ENCODE results near the gene RGS2. TPM values are rescaled to one million over a fixed set of nuclear protein-coding genes. Genes with fewer than 3 reads are reported as not detected.

RGS2 gene, protein sequence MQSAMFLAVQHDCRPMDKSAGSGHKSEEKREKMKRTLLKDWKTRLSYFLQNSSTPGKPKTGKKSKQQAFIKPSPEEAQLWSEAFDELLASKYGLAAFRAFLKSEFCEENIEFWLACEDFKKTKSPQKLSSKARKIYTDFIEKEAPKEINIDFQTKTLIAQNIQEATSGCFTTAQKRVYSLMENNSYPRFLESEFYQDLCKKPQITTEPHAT
- 63.8 TPM for total RNA-seq
- long read RNA-seq, transcript RGS2-201 (5 exons, 1,354 nt), result major isoform, 13 of 15 reads
- long read RNA-seq, partial matches to known transcripts, result 2 of 15 reads
- long read RNA-seq, other reads (novel, unspliced or antisense), result 0 of 15 reads

DNA sequence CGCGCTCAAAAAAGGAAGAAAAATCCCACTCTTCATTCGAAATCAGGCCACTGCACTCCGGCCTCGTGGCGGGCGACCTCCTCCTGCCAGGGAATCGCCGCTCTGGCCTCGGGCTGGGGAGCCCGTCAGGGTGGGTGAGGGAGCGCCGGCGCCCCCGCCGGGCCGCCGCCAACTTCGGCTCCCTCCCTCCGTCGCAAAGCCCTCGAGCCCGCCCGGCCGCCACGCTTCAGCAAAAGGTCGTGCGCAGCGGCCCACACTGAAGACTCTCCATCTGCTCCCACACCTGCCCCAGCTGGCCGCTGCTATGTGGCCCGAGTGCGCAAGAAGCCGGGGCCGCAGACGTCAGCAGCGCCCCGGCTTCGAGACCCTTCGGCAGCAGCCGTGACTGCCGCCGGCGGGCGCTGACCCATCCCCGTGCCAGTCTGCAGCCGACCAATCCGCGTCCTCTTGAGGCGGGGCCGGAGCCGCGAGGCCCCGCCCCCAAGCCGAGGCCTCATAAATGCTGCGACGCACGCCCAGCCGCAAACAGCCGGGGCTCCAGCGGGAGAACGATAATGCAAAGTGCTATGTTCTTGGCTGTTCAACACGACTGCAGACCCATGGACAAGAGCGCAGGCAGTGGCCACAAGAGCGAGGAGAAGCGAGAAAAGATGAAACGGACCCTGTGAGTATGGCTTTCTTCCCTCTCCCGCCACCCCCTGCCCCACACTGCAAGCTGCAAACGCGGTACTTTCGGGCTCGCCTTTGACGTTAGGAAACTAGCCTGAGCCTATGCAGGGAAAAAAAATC is at the start of gene RGS2:
Gene RGS2 (plus strand): TSS at position 522 of the 789 bp plus-strand sequence. CDS start 33 bp downstream, at position 555.
- H3K27ac ChIP-seq, result peak within 1 kb of the TSS; percentile 92
- ATAC-seq (peak; percentile 97 to 98), DNase-seq (peak; percentile 94)
- H3K36me3 ChIP-seq, result peaks cover 12% of the 10 kb centered on the region
- TF ChIP-seq, protein P1, sequence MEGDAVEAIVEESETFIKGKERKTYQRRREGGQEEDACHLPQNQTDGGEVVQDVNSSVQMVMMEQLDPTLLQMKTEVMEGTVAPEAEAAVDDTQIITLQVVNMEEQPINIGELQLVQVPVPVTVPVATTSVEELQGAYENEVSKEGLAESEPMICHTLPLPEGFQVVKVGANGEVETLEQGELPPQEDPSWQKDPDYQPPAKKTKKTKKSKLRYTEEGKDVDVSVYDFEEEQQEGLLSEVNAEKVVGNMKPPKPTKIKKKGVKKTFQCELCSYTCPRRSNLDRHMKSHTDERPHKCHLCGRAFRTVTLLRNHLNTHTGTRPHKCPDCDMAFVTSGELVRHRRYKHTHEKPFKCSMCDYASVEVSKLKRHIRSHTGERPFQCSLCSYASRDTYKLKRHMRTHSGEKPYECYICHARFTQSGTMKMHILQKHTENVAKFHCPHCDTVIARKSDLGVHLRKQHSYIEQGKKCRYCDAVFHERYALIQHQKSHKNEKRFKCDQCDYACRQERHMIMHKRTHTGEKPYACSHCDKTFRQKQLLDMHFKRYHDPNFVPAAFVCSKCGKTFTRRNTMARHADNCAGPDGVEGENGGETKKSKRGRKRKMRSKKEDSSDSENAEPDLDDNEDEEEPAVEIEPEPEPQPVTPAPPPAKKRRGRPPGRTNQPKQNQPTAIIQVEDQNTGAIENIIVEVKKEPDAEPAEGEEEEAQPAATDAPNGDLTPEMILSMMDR (IDR thresholded peaks at IDR 0.05), result peak; percentile 38
- intact Hi-C loops (cut with DNase I), result loop anchor here (5.0 kb wide), 1 partner anchor 209 kb away; no protein-coding TSS in a partner anchor
- peaks cover 44% of the 10 kb centered on the region for H3K4me1 ChIP-seq
- no peaks in the 10 kb centered on the region for H3K9me3 ChIP-seq
- no peaks in the 10 kb centered on the region for H3K27me3 ChIP-seq (ENCODE audit: low read depth)
- H3K4me3 ChIP-seq, result peak within 1 kb of the TSS; percentile 67

DNA sequence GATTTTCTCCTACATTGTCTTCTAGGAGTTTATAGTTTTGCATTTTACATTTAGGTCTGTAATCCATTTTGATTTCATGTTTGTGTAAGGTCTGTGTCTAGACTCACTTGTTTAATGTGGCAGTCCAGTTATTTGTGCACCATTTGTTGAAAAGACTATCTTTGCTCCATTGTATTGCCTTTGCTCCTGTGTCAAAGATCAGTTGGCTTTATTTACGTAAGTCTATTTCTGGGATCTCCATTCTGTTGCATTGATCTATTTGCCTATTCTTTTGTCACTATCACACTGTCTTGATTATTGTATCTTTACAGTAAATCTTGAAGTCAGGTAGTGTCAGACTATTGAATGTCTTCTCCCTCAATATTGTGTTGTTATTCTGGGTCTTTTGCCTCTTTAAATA is 49.7 kb upstream of the RGS2 start:
- Histone ChIP-seq H3K27me3 (ENCODE audit: low read depth) (no peaks in the 10 kb centered on the region), H3K9me3 (no peaks in the 10 kb centered on the region), H3K36me3 (no peaks in the 10 kb centered on the region), H3K4me3 (no peak overlapping the region), H3K27ac (no peak overlapping the region), H3K4me1 (no peaks in the 10 kb centered on the region)
- ATAC-seq (no peak), DNase-seq (no peak)
- TF ChIP-seq, protein P1 (IDR thresholded peaks at IDR 0.05), result no peak
- intact Hi-C loops (cut with DNase I), result no loop called here

DNA sequence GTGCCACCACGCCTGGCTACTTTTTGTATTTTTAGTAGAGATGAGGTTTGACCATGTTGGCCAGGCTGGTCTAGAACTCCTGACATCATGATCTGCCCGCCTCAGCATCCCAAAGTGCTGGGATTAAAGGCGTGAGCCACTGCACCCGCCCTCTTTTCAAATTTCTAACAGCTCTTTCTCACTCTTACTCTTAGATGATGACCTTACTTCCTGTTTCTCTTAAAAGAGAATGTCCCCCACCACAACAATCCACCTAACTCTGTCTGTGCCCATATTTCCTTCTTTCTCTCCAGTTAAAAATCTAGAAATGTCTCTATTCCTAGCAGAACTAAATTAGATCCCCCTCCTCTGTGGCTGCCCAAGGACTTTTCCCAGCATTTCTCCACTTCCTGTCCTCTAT is 46.6 kb upstream of the RGS2 start:
- TF ChIP-seq, protein P1 (IDR thresholded peaks at IDR 0.05), result no peak
- no peaks in the 10 kb centered on the region for H3K9me3 ChIP-seq
- DNase-seq (no peak), ATAC-seq (no peak)
- H3K4me1 ChIP-seq, result no peaks in the 10 kb centered on the region
- H3K4me3 ChIP-seq, result no peak overlapping the region
- H3K27ac ChIP-seq, result no peak overlapping the region
- H3K36me3 ChIP-seq, result no peaks in the 10 kb centered on the region
- no peaks in the 10 kb centered on the region for H3K27me3 ChIP-seq (ENCODE audit: low read depth)
- intact Hi-C loops (cut with DNase I), result no loop called here

DNA sequence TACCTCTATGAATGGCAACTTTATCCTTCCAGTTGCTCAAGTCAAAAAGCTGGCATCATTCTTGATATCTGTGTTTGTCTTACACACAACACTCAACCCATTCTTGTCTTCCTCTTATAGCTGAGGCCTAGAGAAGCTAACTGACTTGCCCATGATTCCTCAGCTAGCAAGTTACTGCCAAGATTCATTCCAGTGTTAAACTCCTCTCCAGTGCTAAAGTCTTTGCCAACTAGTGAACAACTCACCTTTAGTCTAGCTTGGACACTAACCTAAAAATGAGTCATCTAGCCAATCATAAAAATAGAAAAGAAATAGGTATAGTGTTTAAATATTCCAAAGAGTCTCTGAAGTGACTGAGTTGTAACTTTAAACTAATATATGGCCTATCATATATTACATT is 45.6 kb upstream of the RGS2 start:
- intact Hi-C loops (cut with DNase I), result no loop called here
- no peak for ATAC-seq
- no peak for DNase-seq
- Histone ChIP-seq H3K4me1 (no peaks in the 10 kb centered on the region), H3K27ac (peak overlapping the region; percentile 53), H3K27me3 (ENCODE audit: low read depth) (no peaks in the 10 kb centered on the region), H3K9me3 (no peaks in the 10 kb centered on the region), H3K4me3 (no peak overlapping the region), H3K36me3 (no peaks in the 10 kb centered on the region)
- TF ChIP-seq, protein P1 (IDR thresholded peaks at IDR 0.05), result no peak

DNA sequence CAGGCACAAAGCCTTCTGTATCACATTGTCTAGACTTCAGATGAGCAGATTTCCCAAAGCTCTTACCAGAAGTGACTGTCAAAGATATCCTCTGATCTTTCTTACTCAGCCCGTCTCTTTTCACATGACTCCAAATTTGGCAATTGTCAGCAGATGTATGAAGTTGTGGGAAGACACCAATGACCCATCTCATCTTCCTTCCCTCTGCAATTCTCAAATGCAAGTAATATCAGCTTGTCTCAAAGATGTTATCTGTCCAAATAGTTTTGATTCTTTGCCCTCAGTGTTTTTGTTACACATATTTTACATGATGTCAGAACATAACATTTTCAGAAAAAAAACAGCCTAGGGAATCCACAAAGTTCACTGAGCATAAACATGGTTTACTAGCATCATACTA is 45.1 kb upstream of the RGS2 start:
- no peak for DNase-seq
- TF ChIP-seq, protein P1 (IDR thresholded peaks at IDR 0.05), result no peak
- Histone ChIP-seq H3K4me3 (no peak overlapping the region), H3K9me3 (no peaks in the 10 kb centered on the region), H3K27me3 (ENCODE audit: low read depth) (no peaks in the 10 kb centered on the region), H3K4me1 (no peaks in the 10 kb centered on the region), H3K36me3 (no peaks in the 10 kb centered on the region), H3K27ac (no peak overlapping the region)
- intact Hi-C loops (cut with DNase I), result no loop called here
- peak in 1 of 2 donors; percentile 67 for ATAC-seq

Data from lower lobe of right lung (tissue), 2 donors.